H1 (cell line): ENCODE results near the gene CMTM1. TPM values are rescaled to one million over a fixed set of nuclear protein-coding genes. Genes with fewer than 3 reads are reported as not detected.

Source experiments
- CHD1 ChIP-seq: IDR thresholded peaks from 2 replicates; pipeline ENCODE4 v1.6.1; 2012; ENCODE audit warnings: low read depth, low read length, improper control_type of control experiment
- EGR1 ChIP-seq: IDR thresholded peaks from 2 replicates; pipeline ENCODE4 v1.6.1; 2011; ENCODE audit warnings: low read depth, low read length, borderline replicate concordance
- EP300 ChIP-seq, 2 experiments: IDR thresholded peaks; 1 replicate in 1 of 2; 2 replicates in 1 of 2; pipeline ENCODE4 v1.6.1; 2011 to 2012; ENCODE audit warnings: low read depth in 2 of 2, low read length in 2 of 2, mild to moderate bottlenecking in 2 of 2, borderline replicate concordance in 1 of 2, inconsistent platforms in 1 of 2, moderate library complexity in 1 of 2
- RXRA ChIP-seq: IDR thresholded peaks from 2 replicates; pipeline ENCODE4 v1.6.1; 2011; ENCODE audit warnings: low read depth, mild to moderate bottlenecking, low read length, moderate library complexity; ENCODE audit not compliant: insufficient read depth
- SIN3A ChIP-seq, 2 experiments: IDR thresholded peaks in 1 of 2; conservative IDR thresholded peaks in 1 of 2; 2 replicates each; pipeline ENCODE4 v1.6.1; 2011 to 2012; ENCODE audit warnings: low read length in 2 of 2, improper control_type of control experiment in 1 of 2, low read depth in 1 of 2, mild to moderate bottlenecking in 1 of 2
- TCF12 ChIP-seq: IDR thresholded peaks from 2 replicates; pipeline ENCODE4 v1.6.1; 2011; ENCODE audit warnings: low read depth, mild to moderate bottlenecking, low read length
- polyA plus RNA-seq, 7 experiments: library from polyadenylated mRNA; depleted of rRNA in 3 of 7; stranded (reverse) in 5 of 7; unstranded in 2 of 7; fragments of >200 nt in 5 of 7; fragments of 200-250 nt in 2 of 7; gene quantifications; 1 replicate in 5 of 7; 2 replicates in 1 of 7; 4 replicates in 1 of 7; pipeline versions ENCODE4 v1.2.1 to v1.2.3, GENCODE V29; 2011 to 2013; ENCODE audit warnings: missing spikeins in 2 of 7, mixed read lengths in 2 of 7
- total RNA-seq: library from RNA; stranded (reverse); fragmentation: NEBNext Ultra II Directional; extraction: Animal tissue kit (Norgen Biotek cat#: 25700); gene quantifications from 2 replicates; pipeline ENCODE4 v1.2.1, GENCODE V29; 2021
- TF ChIP-seq, protein P1 (sequence below): IDR thresholded peaks from 2 replicates; pipeline ENCODE4 v1.6.1; 2012; ENCODE audit warnings: low read length, inconsistent platforms
- TF ChIP-seq, protein P2 (sequence below): IDR thresholded peaks from 2 replicates; pipeline ENCODE4 v1.6.1; 2011; ENCODE audit warnings: low read depth, mild to moderate bottlenecking, low read length; ENCODE audit not compliant: insufficient read depth

The CMTM1 gene
- total and polyA plus RNA-seq, 2 of the 8 experiments (the other 6 are each of a cell fraction or from before 2014, with no cell fraction given) = 1.2 to 2.0 TPM

DNA sequence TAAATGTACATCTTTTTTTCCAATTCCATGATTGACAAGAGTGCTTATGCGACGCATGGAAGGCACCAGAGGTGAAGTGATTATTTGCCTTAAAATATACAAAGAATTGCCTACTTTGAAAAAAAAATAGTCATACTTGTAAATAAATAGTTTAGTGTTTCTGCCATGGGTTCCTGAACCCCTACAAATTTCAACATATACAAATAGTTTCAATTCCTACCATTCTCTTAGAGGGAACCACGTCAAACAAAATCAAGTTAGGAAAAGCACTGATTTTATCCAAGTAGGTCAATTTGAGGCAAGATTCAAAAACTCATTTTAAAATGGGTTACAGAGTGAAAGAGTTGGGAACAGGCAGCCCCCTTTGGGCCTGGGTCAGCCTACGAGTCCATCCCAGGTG, 49.9 kb downstream of the CMTM1 start (continued):
- TF ChIP-seq, protein P1, sequence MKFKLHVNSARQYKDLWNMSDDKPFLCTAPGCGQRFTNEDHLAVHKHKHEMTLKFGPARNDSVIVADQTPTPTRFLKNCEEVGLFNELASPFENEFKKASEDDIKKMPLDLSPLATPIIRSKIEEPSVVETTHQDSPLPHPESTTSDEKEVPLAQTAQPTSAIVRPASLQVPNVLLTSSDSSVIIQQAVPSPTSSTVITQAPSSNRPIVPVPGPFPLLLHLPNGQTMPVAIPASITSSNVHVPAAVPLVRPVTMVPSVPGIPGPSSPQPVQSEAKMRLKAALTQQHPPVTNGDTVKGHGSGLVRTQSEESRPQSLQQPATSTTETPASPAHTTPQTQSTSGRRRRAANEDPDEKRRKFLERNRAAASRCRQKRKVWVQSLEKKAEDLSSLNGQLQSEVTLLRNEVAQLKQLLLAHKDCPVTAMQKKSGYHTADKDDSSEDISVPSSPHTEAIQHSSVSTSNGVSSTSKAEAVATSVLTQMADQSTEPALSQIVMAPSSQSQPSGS = no peak
- TF ChIP-seq EP300 (IDR thresholded peaks at IDR 0.05; ENCODE audit: borderline replicate concordance in 1 of 2, low read depth in 2 of 2, low read length in 2 of 2) (no peak), EGR1 (no peak), RXRA (no peak), TCF12 (no peak), CHD1 (no peak), SIN3A (conservative IDR thresholded peaks at IDR 0.05 in 1 of 2, IDR thresholded peaks at IDR 0.05 in 1 of 2; ENCODE audit: low read depth in 1 of 2, low read length in 2 of 2) (no peak)
- TF ChIP-seq, protein P2, sequence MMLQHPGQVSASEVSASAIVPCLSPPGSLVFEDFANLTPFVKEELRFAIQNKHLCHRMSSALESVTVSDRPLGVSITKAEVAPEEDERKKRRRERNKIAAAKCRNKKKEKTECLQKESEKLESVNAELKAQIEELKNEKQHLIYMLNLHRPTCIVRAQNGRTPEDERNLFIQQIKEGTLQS = no peak
- TF ChIP-seq, all 59 proteins: peak for 0
